ENCODE results near the gene SLC6A17. TPM values are rescaled to one million over a fixed set of nuclear protein-coding genes. Genes with fewer than 3 reads are reported as not detected.

Gene SLC6A17
- total RNA-seq, 4 donors from 2014 or later: 5.2 to 18.6 (median 8.0) TPM

- Histone ChIP-seq H3K36me3 (no peaks in the 10 kb centered on the region), H3K4me3 (no peak overlapping the region), H3K27me3 (no peaks in the 10 kb centered on the region), H3K4me1 (peaks cover 7% of the 10 kb centered on the region), H3K27ac (no peak overlapping the region), H3K9me3 (no peaks in the 10 kb centered on the region)
- WGBS: 72% methylated on average over 5 of the region's 7 CpGs
- TF ChIP-seq CTCF (IDR thresholded peaks at IDR 0.05) (no peak), POLR2AphosphoS5 (IDR thresholded peaks at IDR 0.05) (no peak), POLR2A (IDR thresholded peaks at IDR 0.05) (no peak)
- no peak for DNase-seq (ENCODE audit: low spot score in 2 of 2)
Observed at GRCh38 chr1:110243146-110243545, 92.9 kb downstream of the SLC6A17 start.

- TF ChIP-seq CTCF (IDR thresholded peaks at IDR 0.05): no peak
- no peak for TF ChIP-seq POLR2AphosphoS5 (IDR thresholded peaks at IDR 0.05)
- no peak for TF ChIP-seq EP300 (IDR thresholded peaks at IDR 0.05)
- no peak for TF ChIP-seq POLR2A (IDR thresholded peaks at IDR 0.05)
- Histone ChIP-seq H3K27ac (no peak overlapping the region), H3K4me3 (no peak overlapping the region), H3K36me3 (no peaks in the 10 kb centered on the region), H3K27me3 (no peaks in the 10 kb centered on the region), H3K4me1 (peaks cover 7% of the 10 kb centered on the region), H3K9me3 (no peaks in the 10 kb centered on the region)
- WGBS: 30% methylated on average over 9 of the region's 9 CpGs
- no peak for DNase-seq (ENCODE audit: low spot score in 2 of 2)
Observed at GRCh38 chr1:110243574-110243973, 93.3 kb downstream of the SLC6A17 start.

- DNase-seq (ENCODE audit: low spot score in 2 of 2): no peak
- Histone ChIP-seq H3K4me3 (no peak overlapping the region), H3K4me1 (peaks cover 7% of the 10 kb centered on the region), H3K27ac (no peak overlapping the region), H3K9me3 (no peaks in the 10 kb centered on the region), H3K27me3 (no peaks in the 10 kb centered on the region), H3K36me3 (no peaks in the 10 kb centered on the region)
- WGBS: 47% methylated on average over 9 of the region's 9 CpGs
- TF ChIP-seq CTCF (IDR thresholded peaks at IDR 0.05): no peak
- no peak for TF ChIP-seq POLR2A (IDR thresholded peaks at IDR 0.05)
- TF ChIP-seq POLR2AphosphoS5 (IDR thresholded peaks at IDR 0.05): no peak
- no peak for TF ChIP-seq EP300 (IDR thresholded peaks at IDR 0.05)
Observed at GRCh38 chr1:110245876-110246620, 95.8 kb downstream of the SLC6A17 start.

- TF ChIP-seq EP300 (IDR thresholded peaks at IDR 0.05): no peak
- no peak for TF ChIP-seq CTCF (IDR thresholded peaks at IDR 0.05)
- TF ChIP-seq POLR2AphosphoS5 (IDR thresholded peaks at IDR 0.05): no peak
- no peak for TF ChIP-seq POLR2A (IDR thresholded peaks at IDR 0.05)
- Histone ChIP-seq H3K9me3 (no peaks in the 10 kb centered on the region), H3K36me3 (no peaks in the 10 kb centered on the region), H3K27ac (no peak overlapping the region), H3K4me3 (no peak overlapping the region), H3K27me3 (no peaks in the 10 kb centered on the region), H3K4me1 (peaks cover under 1% of the 10 kb centered on the region)
- 87% methylated on average over 4 of the region's 4 CpGs for WGBS
- DNase-seq (ENCODE audit: low spot score in 2 of 2): no peak
Observed at GRCh38 chr1:110248746-110249145, 98.5 kb downstream of the SLC6A17 start.

GRCh38 chr1:110249256-110249655 is 99.0 kb downstream of the SLC6A17 start:
- DNase-seq (ENCODE audit: low spot score in 2 of 2): no peak
- no peaks in the 10 kb centered on the region for H3K4me1 ChIP-seq
- H3K4me3 ChIP-seq: no peak overlapping the region
- no peaks in the 10 kb centered on the region for H3K27me3 ChIP-seq
- 72% methylated on average over 4 of the region's 4 CpGs for whole genome bisulfite sequencing
- no peaks in the 10 kb centered on the region for H3K36me3 ChIP-seq
- no peak for TF ChIP-seq CTCF (IDR thresholded peaks at IDR 0.05)
- H3K9me3 ChIP-seq: no peaks in the 10 kb centered on the region
- no peak overlapping the region for H3K27ac ChIP-seq
